ENCODE measurements around the gene FAM174B.

Gene FAM174B

GRCh38 chr15:92595506-92596381, 59.8 kb downstream of the FAM174B start:
- H3F3A ChIP-seq (ENCODE audit: insufficient read depth, low read length), result no peaks in the 10 kb centered on the region
- no peaks in the 10 kb centered on the region for H3K36me3 ChIP-seq (replicated peaks; ENCODE audit: insufficient read depth, low read length)
- no peaks in the 10 kb centered on the region for H3K79me2 ChIP-seq (ENCODE audit: low read length)
- H4K20me1 ChIP-seq (ENCODE audit: insufficient read depth, low read length), result no peaks in the 10 kb centered on the region
- no peak overlapping the region for H2AFZ ChIP-seq (ENCODE audit: low read length)
- no peaks in the 10 kb centered on the region for H3K4me1 ChIP-seq (ENCODE audit: low read length)
- no peaks in the 10 kb centered on the region for H3K9me3 ChIP-seq (replicated peaks; ENCODE audit: insufficient read depth, low read length)
- no peak overlapping the region for H3K4me3 ChIP-seq (ENCODE audit: low read length)
- H3K9me2 ChIP-seq (replicated peaks; ENCODE audit: insufficient read depth, low read length), result no peaks in the 10 kb centered on the region
- TF ChIP-seq CTCF (IDR thresholded peaks at IDR 0.05; ENCODE audit: low read length), result no peak
- no peak for TF ChIP-seq EZH2 (optimal IDR thresholded peaks at IDR 0.05; ENCODE audit: low read depth, low read length)
- no peak for TF ChIP-seq EZH2phosphoT487 (IDR thresholded peaks at IDR 0.05; ENCODE audit: low read length)
- H3K9ac ChIP-seq (ENCODE audit: low read length), result no peak overlapping the region
- DNase-seq, result no peak
- H3K27ac ChIP-seq (ENCODE audit: low read length), result no peak overlapping the region
- no peak overlapping the region for H3K4me2 ChIP-seq (ENCODE audit: low read depth, low read length)
- no peaks in the 10 kb centered on the region for H3K27me3 ChIP-seq (replicated peaks; ENCODE audit: insufficient read depth, low read length)

GRCh38 chr15:92591275-92591674, 64.3 kb downstream of the FAM174B start:
- Histone ChIP-seq H2AFZ (ENCODE audit: low read length) (no peak overlapping the region), H3F3A (ENCODE audit: insufficient read depth, low read length) (no peaks in the 10 kb centered on the region), H3K79me2 (ENCODE audit: low read length) (no peaks in the 10 kb centered on the region), H4K20me1 (ENCODE audit: insufficient read depth, low read length) (no peaks in the 10 kb centered on the region), H3K4me1 (ENCODE audit: low read length) (no peaks in the 10 kb centered on the region), H3K4me2 (ENCODE audit: low read depth, low read length) (no peak overlapping the region), H3K9ac (ENCODE audit: low read length) (no peak overlapping the region), H3K27ac (ENCODE audit: low read length) (no peak overlapping the region), H3K9me2 (replicated peaks; ENCODE audit: insufficient read depth, low read length) (no peaks in the 10 kb centered on the region), H3K4me3 (ENCODE audit: low read length) (no peak overlapping the region), H3K36me3 (replicated peaks; ENCODE audit: insufficient read depth, low read length) (no peaks in the 10 kb centered on the region), H3K27me3 (replicated peaks; ENCODE audit: insufficient read depth, low read length) (no peaks in the 10 kb centered on the region), H3K9me3 (replicated peaks; ENCODE audit: insufficient read depth, low read length) (no peaks in the 10 kb centered on the region)
- TF ChIP-seq CTCF (IDR thresholded peaks at IDR 0.05; ENCODE audit: low read length) (no peak), EZH2phosphoT487 (IDR thresholded peaks at IDR 0.05; ENCODE audit: low read length) (no peak), EZH2 (optimal IDR thresholded peaks at IDR 0.05; ENCODE audit: low read depth, low read length) (no peak)
- no peak for DNase-seq

GRCh38 chr15:92586966-92587365, 68.6 kb downstream of the FAM174B start:
- no peaks in the 10 kb centered on the region for H4K20me1 ChIP-seq (ENCODE audit: insufficient read depth, low read length)
- no peak overlapping the region for H3K9ac ChIP-seq (ENCODE audit: low read length)
- H2AFZ ChIP-seq (ENCODE audit: low read length), result no peak overlapping the region
- H3K4me3 ChIP-seq (ENCODE audit: low read length), result no peak overlapping the region
- no peak overlapping the region for H3K27ac ChIP-seq (ENCODE audit: low read length)
- DNase-seq, result no peak
- H3K4me1 ChIP-seq (ENCODE audit: low read length), result no peaks in the 10 kb centered on the region
- H3K27me3 ChIP-seq (replicated peaks; ENCODE audit: insufficient read depth, low read length), result no peaks in the 10 kb centered on the region
- H3F3A ChIP-seq (ENCODE audit: insufficient read depth, low read length), result no peaks in the 10 kb centered on the region
- TF ChIP-seq EZH2 (optimal IDR thresholded peaks at IDR 0.05; ENCODE audit: low read depth, low read length) (no peak), CTCF (IDR thresholded peaks at IDR 0.05; ENCODE audit: low read length) (no peak), EZH2phosphoT487 (IDR thresholded peaks at IDR 0.05; ENCODE audit: low read length) (no peak)
- no peaks in the 10 kb centered on the region for H3K36me3 ChIP-seq (replicated peaks; ENCODE audit: insufficient read depth, low read length)
- H3K4me2 ChIP-seq (ENCODE audit: low read depth, low read length), result no peak overlapping the region
- H3K9me3 ChIP-seq (replicated peaks; ENCODE audit: insufficient read depth, low read length), result no peaks in the 10 kb centered on the region
- H3K9me2 ChIP-seq (replicated peaks; ENCODE audit: insufficient read depth, low read length), result no peaks in the 10 kb centered on the region
- H3K79me2 ChIP-seq (ENCODE audit: low read length), result no peaks in the 10 kb centered on the region

Data from MM.1S (cell line).